GM12878 (cell line): ENCODE results near the gene GGT7. TPM values are rescaled to one million over a fixed set of nuclear protein-coding genes. Genes with fewer than 3 reads are reported as not detected.

Experiments
- ATAC-seq: fragments of 200-7000 bp; cut with Tn5 transposase; 3 replicates; pipeline ENCODE4 v1.9.1; 2020; ENCODE audit warnings: mild to moderate bottlenecking, moderate library complexity
- BruUV-seq: library from RNA; stranded (reverse); fragments of 400-500 nt; replicated peaks from 2 replicates; lab custom pipeline; 2021; lab: Mats Ljungman, UMichigan
- CTCF ChIA-PET: fragments of 300-600 bp; sonication (Branson Sonifier 250); formaldehyde crosslinking; extraction: SDS; loops from one replicate; lab custom pipeline; 2021; ENCODE audit warnings: inconsistent platforms; lab: Yijun Ruan, JAX
- POLR2A ChIA-PET: fragments of 350-600 bp; formaldehyde crosslinking; extraction: SDS; loops from one replicate; lab custom pipeline; 2021; ENCODE audit warnings: inconsistent platforms; lab: Charles Lee
- RAD21 ChIA-PET: fragments of 300-600 bp; sonication (Branson Sonifier 250); formaldehyde crosslinking; loops from one replicate; lab custom pipeline; 2023; ENCODE audit warnings: antibody characterized with exemption; ENCODE audit not compliant: unreplicated experiment; lab: Charles Lee
- SMC1A ChIA-PET: fragments of 300-600 bp; sonication (Branson Sonifier 250); formaldehyde crosslinking; loops from one replicate; lab custom pipeline; 2023; ENCODE audit not compliant: unreplicated experiment, uncharacterized antibody; lab: Charles Lee
- DNase-seq: peaks from one replicate; pipeline ENCODE4 v3.0.0-alpha.2; 2011; ENCODE audit warnings: low read depth, low spot score
- FAIRE-seq: peaks from 3 replicates; lab custom pipeline; 2011; peaks lifted over from hg19 to GRCh38; lab: Jason Lieb, UNC
- H2AFZ ChIP-seq: 2 replicates; pipeline ENCODE4 v1.6.0; 2011; ENCODE audit warnings: low read depth, low read length, control low read depth; ENCODE audit not compliant: control insufficient read depth
- H3K27ac ChIP-seq: 2 replicates; pipeline ENCODE4 v1.5.1; 2011; ENCODE audit warnings: control low read depth; ENCODE audit not compliant: control insufficient read depth, insufficient read depth
- H3K27me3 ChIP-seq, 2 experiments: replicated peaks in 1 of 2; 2 replicates each; pipeline versions ENCODE4 v1.6.0 to v1.6.1; 2011; ENCODE audit warnings: low read length in 1 of 2; ENCODE audit not compliant: control insufficient read depth in 2 of 2, insufficient read depth in 2 of 2
- H3K36me3 ChIP-seq, 2 experiments: 2 replicates each; pipeline ENCODE4 v1.5.1; 2011; ENCODE audit warnings: low read length in 1 of 2; ENCODE audit not compliant: control insufficient read depth in 2 of 2, insufficient read depth in 2 of 2
- H3K4me1 ChIP-seq: 2 replicates; pipeline ENCODE4 v1.6.1; 2011; ENCODE audit warnings: mild to moderate bottlenecking, low read length, moderate library complexity, mixed read lengths; ENCODE audit not compliant: control insufficient read depth, insufficient read depth
- H3K4me2 ChIP-seq: 2 replicates; pipeline ENCODE4 v1.6.0; 2011; ENCODE audit warnings: control low read depth; ENCODE audit not compliant: control insufficient read depth, insufficient read depth
- H3K4me3 ChIP-seq: fragments of 200-600 bp; sonication (generic); 2 replicates; pipeline ENCODE4 v1.5.1; 2016
- H3K79me2 ChIP-seq: 2 replicates; pipeline ENCODE4 v1.6.0; 2011; ENCODE audit warnings: low read length; ENCODE audit not compliant: control insufficient read depth, insufficient read depth
- H3K9ac ChIP-seq: 2 replicates; pipeline ENCODE4 v1.8.0; 2011; ENCODE audit warnings: low read length, control low read depth, mixed read lengths; ENCODE audit not compliant: control insufficient read depth, insufficient read depth
- H3K9me3 ChIP-seq: replicated peaks from 3 replicates; pipeline ENCODE4 v1.5.1; 2011; ENCODE audit warnings: mild to moderate bottlenecking, low read length; ENCODE audit not compliant: control insufficient read depth, insufficient read depth
- H4K20me1 ChIP-seq: 2 replicates; pipeline ENCODE4 v1.6.0; 2011; ENCODE audit not compliant: control insufficient read depth, insufficient read depth
- ATF7 ChIP-seq: fragments of 450-650 bp; IDR thresholded peaks from 2 replicates; pipeline ENCODE4 v1.6.1; 2016; ENCODE audit warnings: low read depth, mild to moderate bottlenecking
- CBFB ChIP-seq: IDR thresholded peaks from 2 replicates; pipeline ENCODE4 v1.6.1; 2016; ENCODE audit warnings: antibody characterized with exemption, low read depth
- CBX3 ChIP-seq: fragments of 200-600 bp; sonication (generic); IDR thresholded peaks from 2 replicates; pipeline ENCODE4 v1.6.1; 2016; ENCODE audit warnings: low read depth, borderline replicate concordance
- FOXM1 ChIP-seq: IDR thresholded peaks from 2 replicates; pipeline ENCODE4 v1.6.1; 2012; ENCODE audit warnings: low read depth, mild to moderate bottlenecking, inconsistent platforms, low read length, moderate library complexity
- HDGF ChIP-seq: fragments of 450-650 bp; IDR thresholded peaks from 2 replicates; pipeline ENCODE4 v1.6.1; 2016; ENCODE audit warnings: antibody characterized with exemption
- MXI1 ChIP-seq: fragments of 150-350 bp; IDR thresholded peaks from 2 replicates; pipeline ENCODE4 v1.6.1; 2011; ENCODE audit warnings: low read depth, mild to moderate bottlenecking, inconsistent platforms, low read length, improper control_type of control experiment
- NR2F1 ChIP-seq: fragments of 450-650 bp; conservative IDR thresholded peaks from 2 replicates; pipeline ENCODE4 v1.6.1; 2017; ENCODE audit warnings: mild to moderate bottlenecking
- NRF1 ChIP-seq: conservative IDR thresholded peaks from 2 replicates; pipeline ENCODE4 v1.6.1; 2011; ENCODE audit warnings: mild to moderate bottlenecking, low read depth, low read length, improper control_type of control experiment
- POLR2A ChIP-seq: IDR thresholded peaks from 2 replicates; pipeline ENCODE4 v1.6.1; 2011; ENCODE audit warnings: low read depth, mild to moderate bottlenecking, low read length
- POLR2AphosphoS2 ChIP-seq: IDR thresholded peaks from 2 replicates; pipeline ENCODE4 v1.6.1; 2011; ENCODE audit warnings: low read depth, mild to moderate bottlenecking, low read length, improper control_type of control experiment, moderate library complexity
- RBBP5 ChIP-seq: fragments of 200-600 bp; sonication (generic); conservative IDR thresholded peaks from 2 replicates; pipeline ENCODE4 v1.6.1; 2016
- TAF1 ChIP-seq: IDR thresholded peaks from 2 replicates; pipeline ENCODE4 v1.6.1; 2011; ENCODE audit warnings: mild to moderate bottlenecking, low read depth, low read length, borderline replicate concordance
- TARDBP ChIP-seq: IDR thresholded peaks from 2 replicates; pipeline ENCODE4 v1.6.1; 2016; ENCODE audit warnings: borderline replicate concordance
- WGBS: methylation state at CpG from one replicate; pipeline ENCODE4 v1.1.6; 2016; ENCODE audit warnings: low lambda C conversion rate; ENCODE audit not compliant: insufficient replicate concordance, insufficient coverage; ENCODE audit errors: missing lambda C conversion rate; 5-methylcytosine and 5-hydroxymethylcytosine counted together
- in situ Hi-C: fragments of 300-500 bp; cut with MboI; formaldehyde crosslinking; loops from 9 replicates; pipeline ENCODE4 v1.14.3; 2018; ENCODE audit warnings: mixed read lengths
- intact Hi-C: fragments of 100-400 bp; cut with micrococcal nuclease; formaldehyde crosslinking; loops from one replicate; pipeline ENCODE4 v1.14.2; 2022; ENCODE audit not compliant: unreplicated experiment
- polyA plus RNA-seq, 11 experiments: library from polyadenylated mRNA; depleted of rRNA in 4 of 11; unstranded in 6 of 11; stranded (reverse) in 5 of 11; fragments of >200 nt; fragmentation: Nextera tagmentation in 4 of 11; fragmentation: Illumina TruSeq in 1 of 11; extraction: Ambion mirVana in 4 of 11; extraction: Trizol in 1 of 11; gene quantifications; 1 replicate in 1 of 11; 2 replicates in 10 of 11; pipeline versions ENCODE4 v1.2.1 to v1.2.3, GENCODE V29; 2011 to 2016; ENCODE audit warnings: inconsistent platforms in 2 of 11, missing spikeins in 2 of 11, low read depth in 1 of 11
- total RNA-seq, 4 experiments: library from RNA; depleted of rRNA in 3 of 4; stranded (reverse); fragments of >200 nt in 3 of 4; fragmentation: Illumina TruSeq in 1 of 4; extraction: Trizol in 1 of 4; gene quantifications; 2 replicates each; pipeline versions ENCODE4 v1.2.1 to v1.2.3, GENCODE V29; 2013 to 2021
- TF ChIP-seq, protein P1 (sequence below): IDR thresholded peaks from 2 replicates; pipeline ENCODE4 v1.6.1; 2011; ENCODE audit warnings: borderline replicate concordance, low read depth, mild to moderate bottlenecking, moderate library complexity, low read length; ENCODE audit not compliant: insufficient read depth, poor library complexity, severe bottlenecking
- TF ChIP-seq, protein P2 (sequence below): IDR thresholded peaks from 2 replicates; pipeline ENCODE4 v1.6.1; 2011; ENCODE audit warnings: low read depth, low read length, improper control_type of control experiment, borderline replicate concordance
- TF ChIP-seq, protein P3 (sequence below): fragments of 450-650 bp; IDR thresholded peaks from 2 replicates; pipeline ENCODE4 v1.6.1; 2017; ENCODE audit warnings: low read depth, mild to moderate bottlenecking, moderate library complexity
- TF ChIP-seq, protein P4 (sequence below): fragments of 450-650 bp; IDR thresholded peaks from 2 replicates; pipeline ENCODE4 v1.6.1; 2014; ENCODE audit warnings: mild to moderate bottlenecking
- TF ChIP-seq, protein P5 (sequence below): IDR thresholded peaks from 2 replicates; pipeline ENCODE4 v1.6.1; 2011; ENCODE audit warnings: mild to moderate bottlenecking, low read depth, low read length, moderate library complexity; ENCODE audit not compliant: insufficient replicate concordance

Gene GGT7
- total and polyA plus RNA-seq, 10 of the 15 experiments (the other 5 are each of a cell fraction or from before 2014, with no cell fraction given), result 0.02 to 14.7 (median 5.3) TPM

DNA sequence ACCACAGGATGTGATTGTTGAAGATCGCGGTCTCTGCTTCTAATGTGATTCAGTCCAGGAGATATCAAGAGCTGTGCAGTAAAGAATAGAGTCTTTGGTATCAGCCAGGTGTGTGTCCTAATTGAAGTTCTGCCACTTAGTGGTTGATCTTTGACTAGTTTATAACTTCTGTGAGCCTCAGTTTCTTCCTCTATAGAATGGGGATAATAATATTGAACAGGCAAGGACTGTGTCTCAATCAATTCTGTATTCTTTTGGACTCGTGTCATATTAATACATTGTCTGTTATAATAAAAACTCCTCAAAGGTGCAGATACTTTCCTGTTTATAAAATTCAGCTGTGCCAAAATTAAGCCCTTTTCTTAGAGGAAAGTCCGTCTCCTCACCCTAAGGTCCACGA is 24.1 kb downstream of the GGT7 start:
- TF ChIP-seq RBBP5 (no peak), HDGF (no peak), CBX3 (no peak), NRF1 (no peak), POLR2AphosphoS2 (no peak), MXI1 (no peak), NR2F1 (no peak), FOXM1 (no peak), TARDBP (no peak), CBFB (no peak), ATF7 (no peak), TAF1 (no peak), POLR2A (no peak)
- TF ChIP-seq, protein P1, sequence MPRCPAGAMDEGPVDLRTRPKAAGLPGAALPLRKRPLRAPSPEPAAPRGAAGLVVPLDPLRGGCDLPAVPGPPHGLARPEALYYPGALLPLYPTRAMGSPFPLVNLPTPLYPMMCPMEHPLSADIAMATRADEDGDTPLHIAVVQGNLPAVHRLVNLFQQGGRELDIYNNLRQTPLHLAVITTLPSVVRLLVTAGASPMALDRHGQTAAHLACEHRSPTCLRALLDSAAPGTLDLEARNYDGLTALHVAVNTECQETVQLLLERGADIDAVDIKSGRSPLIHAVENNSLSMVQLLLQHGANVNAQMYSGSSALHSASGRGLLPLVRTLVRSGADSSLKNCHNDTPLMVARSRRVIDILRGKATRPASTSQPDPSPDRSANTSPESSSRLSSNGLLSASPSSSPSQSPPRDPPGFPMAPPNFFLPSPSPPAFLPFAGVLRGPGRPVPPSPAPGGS, result no peak
- TF ChIP-seq, protein P2, sequence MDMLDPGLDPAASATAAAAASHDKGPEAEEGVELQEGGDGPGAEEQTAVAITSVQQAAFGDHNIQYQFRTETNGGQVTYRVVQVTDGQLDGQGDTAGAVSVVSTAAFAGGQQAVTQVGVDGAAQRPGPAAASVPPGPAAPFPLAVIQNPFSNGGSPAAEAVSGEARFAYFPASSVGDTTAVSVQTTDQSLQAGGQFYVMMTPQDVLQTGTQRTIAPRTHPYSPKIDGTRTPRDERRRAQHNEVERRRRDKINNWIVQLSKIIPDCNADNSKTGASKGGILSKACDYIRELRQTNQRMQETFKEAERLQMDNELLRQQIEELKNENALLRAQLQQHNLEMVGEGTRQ, result no peak
- TF ChIP-seq, protein P3, sequence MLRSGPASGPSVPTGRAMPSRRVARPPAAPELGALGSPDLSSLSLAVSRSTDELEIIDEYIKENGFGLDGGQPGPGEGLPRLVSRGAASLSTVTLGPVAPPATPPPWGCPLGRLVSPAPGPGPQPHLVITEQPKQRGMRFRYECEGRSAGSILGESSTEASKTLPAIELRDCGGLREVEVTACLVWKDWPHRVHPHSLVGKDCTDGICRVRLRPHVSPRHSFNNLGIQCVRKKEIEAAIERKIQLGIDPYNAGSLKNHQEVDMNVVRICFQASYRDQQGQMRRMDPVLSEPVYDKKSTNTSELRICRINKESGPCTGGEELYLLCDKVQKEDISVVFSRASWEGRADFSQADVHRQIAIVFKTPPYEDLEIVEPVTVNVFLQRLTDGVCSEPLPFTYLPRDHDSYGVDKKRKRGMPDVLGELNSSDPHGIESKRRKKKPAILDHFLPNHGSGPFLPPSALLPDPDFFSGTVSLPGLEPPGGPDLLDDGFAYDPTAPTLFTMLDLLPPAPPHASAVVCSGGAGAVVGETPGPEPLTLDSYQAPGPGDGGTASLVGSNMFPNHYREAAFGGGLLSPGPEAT, result no peak
- TF ChIP-seq, protein P4, sequence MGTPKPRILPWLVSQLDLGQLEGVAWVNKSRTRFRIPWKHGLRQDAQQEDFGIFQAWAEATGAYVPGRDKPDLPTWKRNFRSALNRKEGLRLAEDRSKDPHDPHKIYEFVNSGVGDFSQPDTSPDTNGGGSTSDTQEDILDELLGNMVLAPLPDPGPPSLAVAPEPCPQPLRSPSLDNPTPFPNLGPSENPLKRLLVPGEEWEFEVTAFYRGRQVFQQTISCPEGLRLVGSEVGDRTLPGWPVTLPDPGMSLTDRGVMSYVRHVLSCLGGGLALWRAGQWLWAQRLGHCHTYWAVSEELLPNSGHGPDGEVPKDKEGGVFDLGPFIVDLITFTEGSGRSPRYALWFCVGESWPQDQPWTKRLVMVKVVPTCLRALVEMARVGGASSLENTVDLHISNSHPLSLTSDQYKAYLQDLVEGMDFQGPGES, result no peak
- TF ChIP-seq, protein P5, sequence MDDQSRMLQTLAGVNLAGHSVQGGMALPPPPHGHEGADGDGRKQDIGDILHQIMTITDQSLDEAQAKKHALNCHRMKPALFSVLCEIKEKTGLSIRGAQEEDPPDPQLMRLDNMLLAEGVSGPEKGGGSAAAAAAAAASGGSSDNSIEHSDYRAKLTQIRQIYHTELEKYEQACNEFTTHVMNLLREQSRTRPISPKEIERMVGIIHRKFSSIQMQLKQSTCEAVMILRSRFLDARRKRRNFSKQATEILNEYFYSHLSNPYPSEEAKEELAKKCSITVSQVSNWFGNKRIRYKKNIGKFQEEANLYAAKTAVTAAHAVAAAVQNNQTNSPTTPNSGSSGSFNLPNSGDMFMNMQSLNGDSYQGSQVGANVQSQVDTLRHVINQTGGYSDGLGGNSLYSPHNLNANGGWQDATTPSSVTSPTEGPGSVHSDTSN, result no peak
- ATAC-seq, result no peak
- FAIRE-seq, result no peak
- H3K36me3 ChIP-seq, result no peaks in the 10 kb centered on the region
- H3K9ac ChIP-seq, result no peak overlapping the region
- no peaks in the 10 kb centered on the region for H3K79me2 ChIP-seq
- BruUV-seq, result no TSS peak
- H3K4me1 ChIP-seq, result no peaks in the 10 kb centered on the region
- intact Hi-C loops (no loop called here), in situ Hi-C loops (loop anchor here (25.0 kb wide), 1 partner anchor 414 kb away; no protein-coding TSS in a partner anchor)
- RAD21 ChIA-PET, result no interaction called here
- POLR2A ChIA-PET, result interaction anchor here (0.6 to 0.7 kb wide), 2 partner anchors 14 to 81 kb away, joined by 3 read pairs; no protein-coding TSS in a partner anchor
- H4K20me1 ChIP-seq, result no peaks in the 10 kb centered on the region
- H3K27me3 ChIP-seq, result no peaks in the 10 kb centered on the region
- no peak overlapping the region for H3K4me3 ChIP-seq
- no peak overlapping the region for H2AFZ ChIP-seq
- CTCF ChIA-PET, result no interaction called here
- SMC1A ChIA-PET, result no interaction called here
- 75% methylated on average over 5 of the region's 5 CpGs for WGBS
- no peak overlapping the region for H3K4me2 ChIP-seq
- no peak overlapping the region for H3K27ac ChIP-seq
- H3K9me3 ChIP-seq, result no peaks in the 10 kb centered on the region
- no peak for DNase-seq
